Natural killer cell (primary cell): ENCODE data around the gene PIK3CA. TPM values are rescaled to one million over a fixed set of nuclear protein-coding genes. Genes with fewer than 3 reads are reported as not detected.

Experiments used
- ATAC-seq, 3 donors: fragments of 150-1000 bp in 2 of 3; fragments of 200-7000 bp in 1 of 3; cut with Tn5 transposase; 1 replicate in 1 of 3; 2 replicates in 2 of 3; pipeline ENCODE4 v1.10.0; 2021; ENCODE audit warnings: mild to moderate bottlenecking in 2 of 3, moderate library complexity in 2 of 3
- DNase-seq, 2 donors: peaks; one replicate each; pipeline versions ENCODE4 v3.0.0 to v3.0.0-alpha.2; 2013 to 2021; ENCODE audit warnings: mixed read lengths in 1 of 2
- H3K27ac ChIP-seq: one replicate; pipeline ENCODE4 v1.5.1; 2013; ENCODE audit warnings: mild to moderate bottlenecking, low read length
- H3K27me3 ChIP-seq: one replicate; pipeline ENCODE4 v1.6.1; 2013; ENCODE audit warnings: low read length; ENCODE audit not compliant: control insufficient read depth, insufficient read depth
- H3K36me3 ChIP-seq: one replicate; pipeline ENCODE4 v1.6.1; 2013; ENCODE audit warnings: low read length; ENCODE audit not compliant: control insufficient read depth, insufficient read depth
- H3K4me1 ChIP-seq: one replicate; pipeline ENCODE4 v1.6.1; 2013; ENCODE audit warnings: low read length; ENCODE audit not compliant: control insufficient read depth, insufficient read depth
- H3K4me3 ChIP-seq: one replicate; pipeline ENCODE4 v1.5.1; 2013; ENCODE audit warnings: low read length
- H3K9me3 ChIP-seq: one replicate; pipeline ENCODE4 v1.6.1; 2013; ENCODE audit warnings: low read length; ENCODE audit not compliant: control insufficient read depth, insufficient read depth
- H3K27ac Mint-ChIP-seq, 2 donors: one replicate each; pipeline ENCODE4 v1.8.0; 2022; ENCODE audit warnings: mild to moderate bottlenecking in 2 of 2, mixed read lengths in 2 of 2, moderate library complexity in 1 of 2
- H3K27me3 Mint-ChIP-seq, 2 donors: one replicate each; pipeline ENCODE4 v1.8.0; 2022; ENCODE audit warnings: low read depth in 2 of 2, mixed read lengths in 2 of 2
- H3K36me3 Mint-ChIP-seq: one replicate; pipeline ENCODE4 v1.8.0; 2022; ENCODE audit warnings: mixed read lengths
- H3K4me1 Mint-ChIP-seq, 2 donors: one replicate each; pipeline ENCODE4 v1.8.0; 2022; ENCODE audit warnings: mixed read lengths in 2 of 2
- H3K4me3 Mint-ChIP-seq: one replicate; pipeline ENCODE4 v1.8.0; 2022; ENCODE audit warnings: mild to moderate bottlenecking, moderate library complexity, mixed read lengths
- H3K9me3 Mint-ChIP-seq, 2 donors: one replicate each; pipeline ENCODE4 v1.8.0; 2022; ENCODE audit warnings: mixed read lengths in 2 of 2
- WGBS: methylation state at CpG from one replicate; pipeline ENCODE4 v1.1.7; 2013; ENCODE audit warnings: missing lambda C conversion rate; ENCODE audit not compliant: insufficient coverage; 5-methylcytosine and 5-hydroxymethylcytosine counted together
- intact Hi-C: fragments of 100-400 bp; cut with micrococcal nuclease; formaldehyde crosslinking; loops from one replicate; pipeline ENCODE4 v1.14.2; 2022
- total RNA-seq, 4 donors: library from RNA; stranded (reverse); fragments of 120-200 nt in 1 of 4; gene quantifications; one replicate each; pipeline versions ENCODE4 v1.2.3 to v1.2.4, GENCODE V29; 2013 to 2022
- TF ChIP-seq, protein P1 (sequence below): fragments of 200-600 bp; IDR thresholded peaks from one replicate; pipeline ENCODE4 v1.8.0; 2022; ENCODE audit warnings: antibody characterized with exemption

PIK3CA gene
- total RNA-seq, 3 donors from 2014 or later (not counting 1 experiment from before 2014, with no cell fraction given): 37.1 to 40.9 (median 40.2) TPM

DNA sequence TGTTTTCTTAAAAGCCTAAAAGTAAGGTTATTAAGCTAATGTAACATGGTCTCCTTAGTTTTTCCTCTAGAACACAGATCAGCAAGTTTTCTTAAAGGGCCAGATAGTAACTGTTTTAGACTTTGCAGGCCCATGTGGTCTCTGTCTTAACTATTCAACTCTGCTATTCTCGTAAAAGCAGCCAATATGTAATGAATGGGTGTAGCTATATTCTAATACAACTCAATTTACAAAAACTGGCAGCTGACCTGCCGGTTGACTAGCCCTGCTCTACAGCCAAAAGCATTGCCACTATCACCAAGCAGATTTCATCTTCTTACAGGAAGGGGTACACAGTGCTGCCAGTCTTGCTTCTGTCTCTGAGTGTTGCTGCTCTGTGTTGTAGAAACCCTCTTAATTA, 75.4 kb downstream of the PIK3CA start:
- no CpG with 5 or more reads among the region's 2 CpGs for WGBS
- ATAC-seq (no peak), DNase-seq (no peak)
- peaks cover 45% of the 10 kb centered on the region for H3K36me3 ChIP-seq
- no peak overlapping the region for H3K27ac ChIP-seq
- H3K4me3 Mint-ChIP-seq: no peak overlapping the region
- no peaks in the 10 kb centered on the region for H3K4me1 Mint-ChIP-seq
- H3K9me3 ChIP-seq: no peaks in the 10 kb centered on the region
- no peaks in the 10 kb centered on the region for H3K27me3 Mint-ChIP-seq
- no peak overlapping the region for H3K4me3 ChIP-seq
- H3K4me1 ChIP-seq: no peaks in the 10 kb centered on the region
- intact Hi-C loops: no loop called here
- TF ChIP-seq, protein P1, sequence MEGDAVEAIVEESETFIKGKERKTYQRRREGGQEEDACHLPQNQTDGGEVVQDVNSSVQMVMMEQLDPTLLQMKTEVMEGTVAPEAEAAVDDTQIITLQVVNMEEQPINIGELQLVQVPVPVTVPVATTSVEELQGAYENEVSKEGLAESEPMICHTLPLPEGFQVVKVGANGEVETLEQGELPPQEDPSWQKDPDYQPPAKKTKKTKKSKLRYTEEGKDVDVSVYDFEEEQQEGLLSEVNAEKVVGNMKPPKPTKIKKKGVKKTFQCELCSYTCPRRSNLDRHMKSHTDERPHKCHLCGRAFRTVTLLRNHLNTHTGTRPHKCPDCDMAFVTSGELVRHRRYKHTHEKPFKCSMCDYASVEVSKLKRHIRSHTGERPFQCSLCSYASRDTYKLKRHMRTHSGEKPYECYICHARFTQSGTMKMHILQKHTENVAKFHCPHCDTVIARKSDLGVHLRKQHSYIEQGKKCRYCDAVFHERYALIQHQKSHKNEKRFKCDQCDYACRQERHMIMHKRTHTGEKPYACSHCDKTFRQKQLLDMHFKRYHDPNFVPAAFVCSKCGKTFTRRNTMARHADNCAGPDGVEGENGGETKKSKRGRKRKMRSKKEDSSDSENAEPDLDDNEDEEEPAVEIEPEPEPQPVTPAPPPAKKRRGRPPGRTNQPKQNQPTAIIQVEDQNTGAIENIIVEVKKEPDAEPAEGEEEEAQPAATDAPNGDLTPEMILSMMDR: no peak
- no peak overlapping the region for H3K27ac Mint-ChIP-seq
- H3K27me3 ChIP-seq: no peaks in the 10 kb centered on the region
- H3K36me3 Mint-ChIP-seq: peaks cover 8% of the 10 kb centered on the region
- H3K9me3 Mint-ChIP-seq: no peaks in the 10 kb centered on the region

DNA sequence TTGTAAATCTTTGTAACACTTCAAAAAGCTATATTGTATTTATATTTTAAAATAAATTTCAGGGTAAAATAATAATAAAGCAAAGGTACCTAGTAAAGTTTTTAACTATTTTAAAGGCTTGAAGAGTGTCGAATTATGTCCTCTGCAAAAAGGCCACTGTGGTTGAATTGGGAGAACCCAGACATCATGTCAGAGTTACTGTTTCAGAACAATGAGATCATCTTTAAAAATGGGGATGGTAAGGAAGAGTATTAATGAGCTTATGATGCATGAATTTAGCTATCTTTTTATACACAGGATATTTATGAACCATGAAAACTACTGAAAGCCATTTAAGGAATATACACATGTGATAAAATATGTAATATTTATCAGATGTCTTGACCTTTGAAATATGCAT, 76.4 kb downstream of the PIK3CA start:
- whole genome bisulfite sequencing: 96% methylated on average over 1 of the region's 1 CpG
- H3K4me1 Mint-ChIP-seq: no peaks in the 10 kb centered on the region
- peaks cover 8% of the 10 kb centered on the region for H3K36me3 Mint-ChIP-seq
- no peak for ATAC-seq
- Histone ChIP-seq H3K9me3 (no peaks in the 10 kb centered on the region), H3K36me3 (peaks cover 46% of the 10 kb centered on the region), H3K4me3 (no peak overlapping the region), H3K4me1 (no peaks in the 10 kb centered on the region), H3K27ac (no peak overlapping the region), H3K27me3 (no peaks in the 10 kb centered on the region)
- TF ChIP-seq, protein P1: no peak
- H3K27me3 Mint-ChIP-seq: no peaks in the 10 kb centered on the region
- no peak overlapping the region for H3K27ac Mint-ChIP-seq
- intact Hi-C loops: no loop called here
- H3K9me3 Mint-ChIP-seq: no peaks in the 10 kb centered on the region
- no peak for DNase-seq
- no peak overlapping the region for H3K4me3 Mint-ChIP-seq

DNA sequence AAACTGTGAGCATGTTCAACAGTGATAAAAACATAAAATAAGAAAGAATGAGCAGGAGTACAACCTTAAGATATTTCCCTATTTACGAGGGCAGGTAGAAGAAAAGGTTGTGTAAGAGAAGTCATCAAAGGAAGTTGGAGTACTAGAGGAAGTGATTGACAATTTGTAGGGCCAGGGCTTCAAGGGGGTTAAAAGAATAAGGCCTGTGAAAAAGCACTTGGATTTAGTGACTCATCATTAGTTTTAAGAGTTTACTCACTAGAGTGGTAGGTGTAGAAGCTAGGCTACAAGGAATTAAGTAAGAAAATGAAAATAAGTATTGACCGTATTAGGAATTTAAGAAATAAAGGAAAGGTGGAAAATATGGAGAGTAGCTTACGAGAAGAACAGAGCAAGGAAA, 79.2 kb downstream of the PIK3CA start:
- intact Hi-C loops: no loop called here

DNA sequence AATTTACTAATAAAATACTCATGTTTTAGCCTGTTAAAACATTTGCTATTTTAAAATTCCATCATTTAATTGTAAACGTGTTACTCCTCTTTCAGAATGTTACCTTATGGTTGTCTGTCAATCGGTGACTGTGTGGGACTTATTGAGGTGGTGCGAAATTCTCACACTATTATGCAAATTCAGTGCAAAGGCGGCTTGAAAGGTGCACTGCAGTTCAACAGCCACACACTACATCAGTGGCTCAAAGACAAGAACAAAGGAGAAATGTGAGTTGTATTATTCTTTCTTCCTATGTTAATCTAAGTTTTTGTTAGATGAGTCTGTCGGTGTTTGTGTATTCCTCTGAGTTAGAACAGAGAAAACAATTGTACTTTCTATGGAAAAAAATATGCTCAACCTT, 81.0 kb downstream of the PIK3CA start:
- Mint-ChIP-seq H3K27ac (no peak overlapping the region), H3K9me3 (no peaks in the 10 kb centered on the region), H3K27me3 (no peaks in the 10 kb centered on the region), H3K4me3 (no peak overlapping the region), H3K4me1 (no peaks in the 10 kb centered on the region), H3K36me3 (peaks cover 24% of the 10 kb centered on the region)
- TF ChIP-seq, protein P1: no peak
- no peaks in the 10 kb centered on the region for H3K9me3 ChIP-seq
- ATAC-seq (no peak), DNase-seq (no peak)
- no peaks in the 10 kb centered on the region for H3K27me3 ChIP-seq
- intact Hi-C loops: no loop called here
- 73% methylated on average over 3 of the region's 5 CpGs for WGBS
- H3K27ac ChIP-seq: no peak overlapping the region
- no peaks in the 10 kb centered on the region for H3K4me1 ChIP-seq
- H3K4me3 ChIP-seq: no peak overlapping the region
- H3K36me3 ChIP-seq: peaks cover 46% of the 10 kb centered on the region

More for the DNA sequence above, 79.2 kb downstream of the PIK3CA start:
- Mint-ChIP-seq H3K9me3 (no peaks in the 10 kb centered on the region), H3K27ac (no peak overlapping the region), H3K4me3 (no peak overlapping the region), H3K36me3 (peaks cover 22% of the 10 kb centered on the region), H3K27me3 (no peaks in the 10 kb centered on the region), H3K4me1 (no peaks in the 10 kb centered on the region)
- Histone ChIP-seq H3K27me3 (no peaks in the 10 kb centered on the region), H3K9me3 (no peaks in the 10 kb centered on the region), H3K27ac (no peak overlapping the region), H3K4me3 (no peak overlapping the region), H3K4me1 (no peaks in the 10 kb centered on the region), H3K36me3 (peaks cover 46% of the 10 kb centered on the region)
- TF ChIP-seq, protein P1: no peak
- DNase-seq (no peak), ATAC-seq (no peak)
- WGBS: 100% methylated on average over 3 of the region's 3 CpGs
